Activated gamma-delta T cell (primary cell): ENCODE measurements around the gene MKLN1.

ENCODE experiments used
- DNase-seq: peaks from one replicate; lab custom pipeline; 2025; lab: John Stamatoyannopoulos, UW

Gene MKLN1

GRCh38 chr7:131354390-131354789, 26.7 kb downstream of the MKLN1 start:
- DNase-seq = no peak

GRCh38 chr7:131355917-131356777, 28.5 kb downstream of the MKLN1 start:
- no peak for DNase-seq

GRCh38 chr7:131357282-131357880, 29.7 kb downstream of the MKLN1 start:
- no peak for DNase-seq

GRCh38 chr7:131358636-131359035, 31.0 kb downstream of the MKLN1 start:
- no peak for DNase-seq

- no peak for DNase-seq
These were observed 31.6 kb downstream of the MKLN1 start for GRCh38 chr7:131359136-131359776.

- no peak for DNase-seq
These were observed 36.0 kb downstream of the MKLN1 start for GRCh38 chr7:131363719-131364118.

GRCh38 chr7:131364767-131365344, 37.2 kb downstream of the MKLN1 start:
- DNase-seq = no peak

GRCh38 chr7:131365838-131366237, 38.2 kb downstream of the MKLN1 start:
- no peak for DNase-seq

GRCh38 chr7:131369354-131369753, 41.7 kb downstream of the MKLN1 start:
- no peak for DNase-seq

GRCh38 chr7:131370523-131370968, 42.9 kb downstream of the MKLN1 start:
- DNase-seq = no peak

- DNase-seq = no peak
These were observed 43.7 kb downstream of the MKLN1 start for GRCh38 chr7:131371411-131371810.

GRCh38 chr7:131372554-131372953, 44.9 kb downstream of the MKLN1 start:
- no peak for DNase-seq

- no peak for DNase-seq
These were observed 47.1 kb downstream of the MKLN1 start for GRCh38 chr7:131374821-131375220.

GRCh38 chr7:131381069-131381838, 53.6 kb downstream of the MKLN1 start:
- no peak for DNase-seq

GRCh38 chr7:131383417-131384285, 56.0 kb downstream of the MKLN1 start:
- DNase-seq = no peak

GRCh38 chr7:131384286-131384635, 56.6 kb downstream of the MKLN1 start:
- DNase-seq = no peak

- no peak for DNase-seq
These were observed 57.4 kb downstream of the MKLN1 start for GRCh38 chr7:131385039-131385605.

- DNase-seq = no peak
These were observed 60.5 kb downstream of the MKLN1 start for GRCh38 chr7:131388126-131388525.

GRCh38 chr7:131390275-131390674, 62.6 kb downstream of the MKLN1 start:
- DNase-seq = no peak

GRCh38 chr7:131391145-131391544, 63.5 kb downstream of the MKLN1 start:
- no peak for DNase-seq
